MM.1S (cell line): Measurements from ENCODE around the gene SH3PXD2B.

Experiments
- DNase-seq: peaks from one replicate; pipeline ENCODE4 v3.0.0-alpha.2; 2015
- H2AFZ ChIP-seq: fragments of 300-600 bp; sonication (generic); 2 replicates; pipeline ENCODE4 v1.6.0; 2016; ENCODE audit warnings: antibody characterized with exemption, low read length
- H3F3A ChIP-seq: fragments of 300-600 bp; sonication (generic); 2 replicates; pipeline ENCODE4 v1.6.1; 2016; ENCODE audit warnings: mild to moderate bottlenecking, antibody characterized with exemption, low read length, moderate library complexity, mixed read lengths; ENCODE audit not compliant: insufficient read depth
- H3K27ac ChIP-seq: fragments of 300-600 bp; sonication (generic); 2 replicates; pipeline ENCODE4 v1.5.1; 2016; ENCODE audit warnings: mild to moderate bottlenecking, low read length
- H3K27me3 ChIP-seq: fragments of 300-600 bp; sonication (generic); replicated peaks from 2 replicates; pipeline ENCODE4 v1.6.0; 2016; ENCODE audit warnings: low read length; ENCODE audit not compliant: insufficient read depth
- H3K36me3 ChIP-seq: fragments of 300-600 bp; sonication (generic); replicated peaks from 2 replicates; pipeline ENCODE4 v1.6.1; 2016; ENCODE audit warnings: mild to moderate bottlenecking, low read length, mixed read lengths; ENCODE audit not compliant: insufficient read depth
- H3K4me1 ChIP-seq: fragments of 300-600 bp; sonication (generic); 2 replicates; pipeline ENCODE4 v1.6.1; 2016; ENCODE audit warnings: low read length, mixed read lengths
- H3K4me2 ChIP-seq: fragments of 300-600 bp; sonication (generic); 2 replicates; pipeline ENCODE4 v1.6.0; 2016; ENCODE audit warnings: low read depth, low read length
- H3K4me3 ChIP-seq: fragments of 300-600 bp; sonication (generic); 2 replicates; pipeline ENCODE4 v1.5.1; 2016; ENCODE audit warnings: low read length, mixed read lengths
- H3K79me2 ChIP-seq: fragments of 300-600 bp; sonication (generic); 2 replicates; pipeline ENCODE4 v1.6.1; 2016; ENCODE audit warnings: mixed run types, low read length, mixed read lengths
- H3K9ac ChIP-seq: fragments of 300-600 bp; sonication (generic); 2 replicates; pipeline ENCODE4 v1.6.1; 2016; ENCODE audit warnings: low read length, mixed read lengths
- H3K9me2 ChIP-seq: fragments of 300-600 bp; sonication (generic); replicated peaks from 2 replicates; pipeline ENCODE4 v1.6.1; 2016; ENCODE audit warnings: mild to moderate bottlenecking, low read length, mixed read lengths; ENCODE audit not compliant: insufficient read depth
- H3K9me3 ChIP-seq: fragments of 300-600 bp; sonication (generic); replicated peaks from 2 replicates; pipeline ENCODE4 v1.6.1; 2016; ENCODE audit warnings: mild to moderate bottlenecking, low read length, mixed read lengths; ENCODE audit not compliant: insufficient read depth
- H4K20me1 ChIP-seq: fragments of 300-600 bp; sonication (generic); 2 replicates; pipeline ENCODE4 v1.6.1; 2016; ENCODE audit warnings: mild to moderate bottlenecking, low read length, moderate library complexity, mixed read lengths; ENCODE audit not compliant: insufficient read depth
- EZH2 ChIP-seq: fragments of 300-600 bp; sonication (generic); optimal IDR thresholded peaks from 2 replicates; pipeline ENCODE3; 2017; ENCODE audit warnings: low read depth, mild to moderate bottlenecking, antibody characterized with exemption, low read length, mixed read lengths
- EZH2phosphoT487 ChIP-seq: fragments of 300-600 bp; sonication (generic); IDR thresholded peaks from 2 replicates; pipeline ENCODE4 v1.6.1; 2018; ENCODE audit warnings: antibody characterized with exemption, low read length
- TF ChIP-seq, protein P1 (sequence below): fragments of 300-600 bp; sonication (generic); IDR thresholded peaks from 2 replicates; pipeline ENCODE4 v1.5.1; 2016; ENCODE audit warnings: antibody characterized with exemption, low read length, mixed read lengths

Gene SH3PXD2B

DNA sequence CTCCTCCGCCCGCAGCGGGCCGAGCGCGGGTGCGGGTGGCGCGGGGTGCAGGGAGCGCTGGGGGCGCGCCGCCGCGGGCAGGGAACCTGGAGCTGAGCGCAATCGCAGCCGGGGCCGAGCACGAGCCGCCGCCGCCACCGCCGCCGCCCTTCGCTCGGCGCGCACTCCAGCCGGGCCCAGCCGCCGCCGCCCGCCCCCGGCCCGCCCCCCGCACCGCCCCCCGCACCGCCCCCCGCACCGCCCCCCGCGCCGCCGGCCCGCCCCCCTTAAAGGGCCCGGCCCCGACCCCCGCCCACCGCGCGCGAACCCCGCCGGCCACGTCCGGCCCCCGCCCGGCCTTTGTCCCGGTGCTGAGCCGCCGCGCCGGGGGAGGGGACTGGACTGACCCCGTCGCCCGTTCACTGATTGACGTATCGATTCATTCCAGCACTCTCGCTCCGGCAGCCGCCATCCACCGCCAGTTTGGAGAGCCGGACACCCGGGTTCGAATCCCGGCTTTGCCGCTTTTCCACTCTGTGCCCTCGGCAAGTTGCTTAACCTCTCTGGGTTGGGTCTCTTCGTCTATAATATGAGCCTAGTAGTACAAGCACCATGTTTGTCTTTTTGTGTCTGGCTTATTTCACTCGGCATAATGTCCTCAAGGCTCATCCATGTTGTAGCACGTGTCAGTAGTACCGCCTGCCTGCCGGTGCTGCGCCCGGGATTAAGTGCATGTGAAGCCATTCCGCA, at the start of gene SH3PXD2B:
Gene SH3PXD2B, minus strand, starts transcription at position 168 of the 729 bp plus-strand sequence. CDS start 173 bp downstream, outside the sequence.
- Histone ChIP-seq H3K27ac (no peak within 1 kb of the TSS), H2AFZ (peak within 1 kb of the TSS; percentile 57)
- DNase-seq, result peak; percentile 55

DNA sequence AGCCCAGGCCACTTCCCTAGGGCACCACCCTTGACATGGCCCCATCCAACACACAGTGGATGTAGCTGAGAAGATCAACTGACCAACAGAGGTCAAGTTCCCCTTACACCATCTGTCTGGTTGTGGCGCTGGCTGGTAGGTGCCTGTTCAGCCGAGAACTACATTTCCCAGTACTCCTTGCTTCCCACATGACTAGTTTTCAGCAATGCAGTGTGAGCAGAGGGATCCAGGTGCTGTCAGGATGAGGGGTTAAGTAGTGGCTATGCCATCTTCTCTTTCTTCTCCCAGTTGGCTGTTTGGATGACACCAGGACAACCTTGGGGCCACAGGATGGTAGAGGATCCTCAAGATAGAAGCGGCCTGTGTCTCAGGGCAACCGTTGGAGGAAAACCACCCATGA, 48.6 kb upstream of the SH3PXD2B start:
- no peaks in the 10 kb centered on the region for H3K4me1 ChIP-seq
- H3K79me2 ChIP-seq, result no peaks in the 10 kb centered on the region
- no peak overlapping the region for H3K27ac ChIP-seq
- H3K9me3 ChIP-seq, result no peaks in the 10 kb centered on the region
- no peak overlapping the region for H2AFZ ChIP-seq
- no peaks in the 10 kb centered on the region for H3K9me2 ChIP-seq
- no peak for DNase-seq
- TF ChIP-seq EZH2phosphoT487 (no peak), EZH2 (no peak)
- TF ChIP-seq, protein P1, sequence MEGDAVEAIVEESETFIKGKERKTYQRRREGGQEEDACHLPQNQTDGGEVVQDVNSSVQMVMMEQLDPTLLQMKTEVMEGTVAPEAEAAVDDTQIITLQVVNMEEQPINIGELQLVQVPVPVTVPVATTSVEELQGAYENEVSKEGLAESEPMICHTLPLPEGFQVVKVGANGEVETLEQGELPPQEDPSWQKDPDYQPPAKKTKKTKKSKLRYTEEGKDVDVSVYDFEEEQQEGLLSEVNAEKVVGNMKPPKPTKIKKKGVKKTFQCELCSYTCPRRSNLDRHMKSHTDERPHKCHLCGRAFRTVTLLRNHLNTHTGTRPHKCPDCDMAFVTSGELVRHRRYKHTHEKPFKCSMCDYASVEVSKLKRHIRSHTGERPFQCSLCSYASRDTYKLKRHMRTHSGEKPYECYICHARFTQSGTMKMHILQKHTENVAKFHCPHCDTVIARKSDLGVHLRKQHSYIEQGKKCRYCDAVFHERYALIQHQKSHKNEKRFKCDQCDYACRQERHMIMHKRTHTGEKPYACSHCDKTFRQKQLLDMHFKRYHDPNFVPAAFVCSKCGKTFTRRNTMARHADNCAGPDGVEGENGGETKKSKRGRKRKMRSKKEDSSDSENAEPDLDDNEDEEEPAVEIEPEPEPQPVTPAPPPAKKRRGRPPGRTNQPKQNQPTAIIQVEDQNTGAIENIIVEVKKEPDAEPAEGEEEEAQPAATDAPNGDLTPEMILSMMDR, result no peak
- no peaks in the 10 kb centered on the region for H3K36me3 ChIP-seq
- H3K27me3 ChIP-seq, result no peaks in the 10 kb centered on the region
- H3K4me3 ChIP-seq, result no peak overlapping the region
- H3K4me2 ChIP-seq, result no peak overlapping the region
- no peak overlapping the region for H3K9ac ChIP-seq
- no peaks in the 10 kb centered on the region for H3F3A ChIP-seq
- no peaks in the 10 kb centered on the region for H4K20me1 ChIP-seq

More for the DNA sequence above, at the start of gene SH3PXD2B:
- H4K20me1 ChIP-seq, result no peaks in the 10 kb centered on the region
- no peak within 1 kb of the TSS; the same call in 1 of the 2 replicates for H3K9ac ChIP-seq
- H3K4me1 ChIP-seq, result no peaks in the 10 kb centered on the region
- no peaks in the 10 kb centered on the region for H3F3A ChIP-seq
- H3K9me3 ChIP-seq, result no peaks in the 10 kb centered on the region
- H3K36me3 ChIP-seq, result no peaks in the 10 kb centered on the region
- no peaks in the 10 kb centered on the region for H3K79me2 ChIP-seq
- no peaks in the 10 kb centered on the region for H3K9me2 ChIP-seq
- TF ChIP-seq EZH2phosphoT487 (no peak), EZH2 (no peak)
- TF ChIP-seq, protein P1, result no peak
- H3K4me2 ChIP-seq, result peak within 1 kb of the TSS; percentile 81
- H3K27me3 ChIP-seq, result peaks cover 8% of the 10 kb centered on the region
- H3K4me3 ChIP-seq, result peak within 1 kb of the TSS; percentile 61

DNA sequence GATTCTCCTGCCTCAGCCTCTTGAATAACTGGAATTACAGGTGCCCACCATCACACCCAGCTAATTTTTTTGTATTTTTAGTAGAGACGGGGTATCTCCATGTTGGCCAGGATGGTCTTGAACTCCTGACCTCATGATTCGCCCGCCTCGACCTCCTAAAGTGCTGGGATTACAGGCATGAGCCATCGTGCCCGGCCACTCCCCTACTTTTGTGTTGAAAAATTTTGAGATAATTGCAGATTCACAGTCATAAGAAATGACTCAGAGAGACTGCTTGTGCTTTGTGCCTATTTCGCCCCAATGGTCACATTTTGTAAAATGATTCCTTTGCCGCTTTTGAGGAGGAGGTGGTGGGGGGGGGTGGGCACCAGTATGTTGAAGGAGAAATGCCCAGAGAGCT, 48.1 kb upstream of the SH3PXD2B start:
- H3F3A ChIP-seq, result no peaks in the 10 kb centered on the region
- no peaks in the 10 kb centered on the region for H3K79me2 ChIP-seq
- TF ChIP-seq EZH2phosphoT487, result no peak
- TF ChIP-seq, protein P1, result no peak
- TF ChIP-seq EZH2, result no peak
- no peaks in the 10 kb centered on the region for H4K20me1 ChIP-seq
- H3K27ac ChIP-seq, result no peak overlapping the region
- no peak overlapping the region for H3K9ac ChIP-seq
- H3K27me3 ChIP-seq, result no peaks in the 10 kb centered on the region
- no peak overlapping the region for H3K4me2 ChIP-seq
- no peaks in the 10 kb centered on the region for H3K9me2 ChIP-seq
- DNase-seq, result no peak
- H3K4me1 ChIP-seq, result no peaks in the 10 kb centered on the region
- H3K4me3 ChIP-seq, result no peak overlapping the region
- H3K9me3 ChIP-seq, result no peaks in the 10 kb centered on the region
- no peaks in the 10 kb centered on the region for H3K36me3 ChIP-seq
- no peak overlapping the region for H2AFZ ChIP-seq
